ENCODE measurements around the gene CABLES1. TPM values are rescaled to one million over a fixed set of nuclear protein-coding genes. Genes with fewer than 3 reads are reported as not detected.
"Not testable (repeated sequence)": the region's sequence is repeated elsewhere in the genome, so short reads cannot be mapped to it uniquely, and the experiment has no call there.

Gene CABLES1
- total RNA-seq, 2 donors from 2014 or later, result 4.2 to 11.9 TPM

DNA sequence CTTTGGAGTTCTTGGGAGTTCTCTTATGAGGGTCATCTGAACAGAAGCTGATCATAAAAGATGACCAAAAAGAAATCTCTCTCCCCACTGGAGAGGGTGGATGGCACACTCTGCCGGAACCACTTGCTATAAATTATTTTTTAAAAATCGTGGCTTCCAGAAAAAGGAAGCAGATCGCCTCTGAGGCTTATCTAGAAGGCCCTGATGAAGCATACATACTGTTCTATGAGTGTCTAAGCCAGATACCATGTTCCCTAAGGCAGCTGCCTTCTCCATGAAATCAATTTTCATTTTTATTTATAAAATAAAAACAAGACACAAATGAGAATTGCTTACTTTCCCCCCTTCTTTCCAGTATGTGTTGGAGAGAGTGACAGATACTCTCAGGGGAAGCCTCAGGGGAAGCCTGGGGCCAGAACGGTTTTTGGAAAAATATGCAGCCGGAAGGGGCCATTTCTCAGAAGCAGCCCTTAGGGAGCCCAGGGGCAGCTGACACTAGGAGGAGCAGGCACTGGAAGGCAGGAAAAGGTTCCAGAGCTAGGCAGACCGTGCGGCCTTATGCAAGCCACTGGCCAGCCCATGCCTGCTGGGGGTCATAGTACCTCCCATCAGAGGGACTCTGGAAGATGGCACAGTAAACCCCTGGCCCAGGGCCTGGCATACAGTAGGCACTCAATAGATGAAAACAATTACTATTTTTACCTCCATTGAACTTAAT, 130.6 kb downstream of the CABLES1 start:
- Histone ChIP-seq H3K27ac (no peak overlapping the region), H3K36me3 (replicated peaks in 1 of 2; ENCODE audit: insufficient read depth in 1 of 2, low read depth in 2 of 2) (no peaks in the 10 kb centered on the region), H3K4me3 (no peak overlapping the region), H3K4me1 (peaks cover under 1% of the 10 kb centered on the region), H3K27me3 (no peaks in the 10 kb centered on the region), H3K9me3 (peaks cover 0 to 11% (median 0%) of the 10 kb centered on the region in 3 donors)
- intact Hi-C loops (cut with DNase I), result no loop called here
- DNase-seq (no peak), ATAC-seq (no peak)
- TF ChIP-seq, protein P1, sequence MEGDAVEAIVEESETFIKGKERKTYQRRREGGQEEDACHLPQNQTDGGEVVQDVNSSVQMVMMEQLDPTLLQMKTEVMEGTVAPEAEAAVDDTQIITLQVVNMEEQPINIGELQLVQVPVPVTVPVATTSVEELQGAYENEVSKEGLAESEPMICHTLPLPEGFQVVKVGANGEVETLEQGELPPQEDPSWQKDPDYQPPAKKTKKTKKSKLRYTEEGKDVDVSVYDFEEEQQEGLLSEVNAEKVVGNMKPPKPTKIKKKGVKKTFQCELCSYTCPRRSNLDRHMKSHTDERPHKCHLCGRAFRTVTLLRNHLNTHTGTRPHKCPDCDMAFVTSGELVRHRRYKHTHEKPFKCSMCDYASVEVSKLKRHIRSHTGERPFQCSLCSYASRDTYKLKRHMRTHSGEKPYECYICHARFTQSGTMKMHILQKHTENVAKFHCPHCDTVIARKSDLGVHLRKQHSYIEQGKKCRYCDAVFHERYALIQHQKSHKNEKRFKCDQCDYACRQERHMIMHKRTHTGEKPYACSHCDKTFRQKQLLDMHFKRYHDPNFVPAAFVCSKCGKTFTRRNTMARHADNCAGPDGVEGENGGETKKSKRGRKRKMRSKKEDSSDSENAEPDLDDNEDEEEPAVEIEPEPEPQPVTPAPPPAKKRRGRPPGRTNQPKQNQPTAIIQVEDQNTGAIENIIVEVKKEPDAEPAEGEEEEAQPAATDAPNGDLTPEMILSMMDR (IDR thresholded peaks at IDR 0.05), result no peak
- no peak for TF ChIP-seq POLR2A (IDR thresholded peaks at IDR 0.05)
- 74 to 88% methylated on average over 7 of the region's 7 CpGs for WGBS, 2 donors

DNA sequence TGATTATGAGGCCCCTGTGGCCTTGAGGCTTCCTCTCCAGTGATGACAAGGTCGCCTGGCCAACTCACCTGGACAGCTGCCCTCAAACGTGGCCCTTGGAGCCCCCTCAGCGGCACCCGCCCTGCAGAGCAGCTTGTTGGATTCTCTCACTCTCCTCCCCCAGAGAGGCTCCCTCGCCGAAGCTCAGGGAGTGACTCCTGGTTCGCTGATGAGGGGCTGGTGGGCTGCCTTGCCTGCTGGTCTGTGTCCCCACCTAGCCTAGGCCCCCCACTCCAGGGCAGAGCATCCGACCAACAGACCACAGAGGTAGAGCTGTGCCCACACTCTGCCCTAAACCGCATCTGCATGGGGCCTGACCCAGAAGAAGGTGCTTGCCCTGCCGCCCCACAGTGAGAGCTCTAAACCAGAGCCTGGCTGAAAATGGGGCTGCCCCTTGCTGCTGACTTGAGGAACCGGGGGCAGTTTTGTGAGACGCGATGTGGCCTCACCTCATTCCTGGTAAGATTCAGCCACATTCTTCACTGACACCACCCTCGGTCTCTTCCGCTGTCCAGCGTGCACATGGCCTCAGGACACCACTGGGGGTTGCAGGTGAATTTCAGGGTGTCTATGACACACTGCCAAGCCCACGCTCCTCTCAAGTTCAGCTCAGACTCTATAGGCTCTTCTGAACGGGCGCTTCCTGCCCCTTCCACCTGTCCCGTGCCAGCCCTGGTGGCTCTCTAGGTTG, 131.6 kb downstream of the CABLES1 start:
- H3K4me3 ChIP-seq, result no peak overlapping the region
- intact Hi-C loops (cut with DNase I), result no loop called here
- 80 to 81% methylated on average over 13 to 20 of the region's 20 CpGs for WGBS, 2 donors
- ATAC-seq (no peak), DNase-seq (no peak)
- no peaks in the 10 kb centered on the region for H3K4me1 ChIP-seq
- H3K27me3 ChIP-seq, result no peaks in the 10 kb centered on the region
- H3K27ac ChIP-seq, result no peak overlapping the region
- no peak for TF ChIP-seq POLR2A (IDR thresholded peaks at IDR 0.05)
- TF ChIP-seq, protein P1 (IDR thresholded peaks at IDR 0.05), result no peak
- H3K9me3 ChIP-seq, result peaks cover 0 to 11% (median 0%) of the 10 kb centered on the region in 3 donors
- H3K36me3 ChIP-seq (replicated peaks in 1 of 2; ENCODE audit: insufficient read depth in 1 of 2, low read depth in 2 of 2), result no peaks in the 10 kb centered on the region

DNA sequence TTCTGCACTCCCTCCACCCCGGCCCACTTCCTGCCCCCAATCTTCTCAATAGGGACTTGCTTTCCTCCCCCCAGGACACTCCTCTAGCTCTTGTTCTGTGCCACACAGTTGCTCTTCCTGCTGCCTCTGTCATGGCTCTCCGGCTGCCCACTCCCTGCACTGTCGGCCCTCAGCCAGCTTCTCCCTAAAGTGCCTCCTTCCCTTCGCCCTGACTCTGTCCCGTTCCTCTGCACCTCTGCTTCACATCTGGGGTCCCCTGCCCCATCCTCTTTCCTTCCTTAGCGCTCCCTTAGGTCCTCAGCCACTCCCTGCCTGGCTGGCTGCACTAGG, 132.1 kb downstream of the CABLES1 start:
- intact Hi-C loops (cut with DNase I), result no loop called here
- WGBS, 2 donors, result 84 to 92% methylated on average over 6 of the region's 6 CpGs
- DNase-seq, result no peak
- H3K4me1 ChIP-seq, result no peaks in the 10 kb centered on the region
- ATAC-seq, result no peak
- no peaks in the 10 kb centered on the region for H3K36me3 ChIP-seq (replicated peaks in 1 of 2; ENCODE audit: insufficient read depth in 1 of 2, low read depth in 2 of 2)
- H3K9me3 ChIP-seq, result peaks cover 0 to 11% (median 0%) of the 10 kb centered on the region in 3 donors
- no peak overlapping the region for H3K27ac ChIP-seq
- H3K27me3 ChIP-seq, result no peaks in the 10 kb centered on the region
- no peak overlapping the region for H3K4me3 ChIP-seq
- TF ChIP-seq, protein P1 (IDR thresholded peaks at IDR 0.05), result no peak
- TF ChIP-seq POLR2A (IDR thresholded peaks at IDR 0.05), result no peak

DNA sequence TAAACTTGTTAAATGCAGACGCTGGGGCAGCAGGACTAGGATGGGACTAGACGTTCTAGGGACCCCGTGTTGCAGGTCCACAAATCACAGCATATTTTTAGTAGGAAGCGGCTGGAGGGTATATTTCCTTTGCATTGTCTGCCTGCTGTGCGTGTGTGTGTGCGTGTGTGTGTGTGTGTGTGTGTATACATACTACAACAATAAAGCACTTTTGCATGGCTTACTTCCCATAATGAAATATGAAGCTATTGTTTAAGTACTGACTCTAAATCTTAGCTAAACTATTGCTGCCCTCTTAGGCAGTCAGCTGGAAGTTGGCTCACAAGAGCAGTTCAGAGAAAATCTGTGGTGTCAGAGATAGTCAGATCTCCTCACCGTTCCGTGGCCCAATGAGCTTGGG, 133.4 kb downstream of the CABLES1 start:
- WGBS, 2 donors, result 91 to 93% methylated on average over 8 of the region's 8 CpGs
- DNase-seq, result no peak
- intact Hi-C loops (cut with DNase I), result no loop called here

DNA sequence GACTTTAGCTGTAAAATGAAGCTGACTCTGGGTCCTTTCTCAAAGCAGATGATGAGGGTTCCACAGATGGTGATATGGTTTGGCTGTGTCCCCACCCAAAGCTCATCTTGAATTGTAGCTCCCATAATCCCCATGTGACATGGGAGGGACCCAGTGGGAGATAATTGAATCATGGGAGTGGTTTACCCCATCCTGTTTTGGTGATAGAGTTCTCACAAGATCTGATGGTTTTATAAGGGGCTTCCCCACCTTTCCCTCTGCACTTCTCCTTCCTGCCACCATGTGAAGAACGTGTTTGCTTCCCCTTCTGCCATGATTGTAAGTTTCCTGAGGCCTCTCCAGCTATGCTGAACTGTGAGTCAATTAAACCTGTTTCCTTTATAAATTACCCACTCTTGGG, 133.8 kb downstream of the CABLES1 start:
- intact Hi-C loops (cut with DNase I); ATAC-seq; H3K36me3 ChIP-seq (replicated peaks in 1 of 2; ENCODE audit: insufficient read depth in 1 of 2, low read depth in 2 of 2); H3K27ac ChIP-seq; H3K4me3 ChIP-seq; H3K4me1 ChIP-seq; H3K27me3 ChIP-seq; DNase-seq: not testable (repeated sequence)
- 81 to 94% methylated on average over 1 of the region's 1 CpG for WGBS, 2 donors
- H3K9me3 ChIP-seq, result peaks cover 0 to 11% (median 0%) of the 10 kb centered on the region in 3 donors

More for the DNA sequence above, 133.4 kb downstream of the CABLES1 start:
- Histone ChIP-seq H3K4me1 (no peaks in the 10 kb centered on the region), H3K27ac (no peak overlapping the region), H3K27me3 (no peaks in the 10 kb centered on the region), H3K9me3 (peaks cover 0 to 11% (median 0%) of the 10 kb centered on the region in 3 donors), H3K4me3 (no peak overlapping the region), H3K36me3 (replicated peaks in 1 of 2; ENCODE audit: insufficient read depth in 1 of 2, low read depth in 2 of 2) (no peaks in the 10 kb centered on the region)
- TF ChIP-seq, protein P1 (IDR thresholded peaks at IDR 0.05), result no peak
- no peak for TF ChIP-seq POLR2A (IDR thresholded peaks at IDR 0.05)
- no peak for ATAC-seq
